ENCODE results near the gene CTRL.

The CTRL gene

GRCh38 chr16:67965668-67966548 is 34.2 kb upstream of the CTRL start:
- Histone ChIP-seq H3K9me3 (ENCODE audit: control insufficient read depth, insufficient read depth, low read depth, low read length) (no peaks in the 10 kb centered on the region), H3K4me1 (ENCODE audit: control insufficient read depth, insufficient read depth, low read length) (no peaks in the 10 kb centered on the region; the same call in none of the 2 replicates), H3K27ac (ENCODE audit: extremely low read depth, low read depth, low read length) (peak overlapping the region; percentile 62), H3K4me3 (ENCODE audit: low read depth, low read length) (peak overlapping the region; percentile 23), H3K36me3 (ENCODE audit: control insufficient read depth in 2 of 2, insufficient read depth in 1 of 2, low read length in 2 of 2) (peaks cover 0 to 52% of the 10 kb centered on the region in 2 experiments; a peak in 2 of 3 replicates)
- ChIA-PET POLR2A (interaction anchor here (0.5 to 2.3 kb wide), 12 partner anchors 17 to 261 kb away, joined by 3 to 13 read pairs (median 5); partner anchors contain the start of genes DDX28, DUS2, NUTF2 and PSMB10), CTCF (interaction anchor here (1.0 to 1.2 kb wide), 2 partner anchors 23 to 28 kb away, joined by 4 to 5 read pairs; no protein-coding TSS in a partner anchor)
- TF ChIP-seq ZNF335 (tag by site-specific recombination; conservative IDR thresholded peaks at IDR 0.05): 0 out of 2 replicates have a peak, but pooled peaks have one; percentile 10
- TF ChIP-seq ZBTB17 (tag by site-specific recombination; IDR thresholded peaks at IDR 0.05): 0 out of 2 replicates have a peak, but pooled peaks have one; percentile 13
- no peak for TF ChIP-seq ZNF76 (tag by site-specific recombination; IDR thresholded peaks at IDR 0.05; ENCODE audit: borderline replicate concordance, low read depth)
- TF ChIP-seq ZNF112 (tag by site-specific recombination; IDR thresholded peaks at IDR 0.05): no peak
- TF ChIP-seq ZNF544 (tag by site-specific recombination; IDR thresholded peaks at IDR 0.05): no peak
- peak; percentile 32; the same call in 1 of the 2 replicates for TF ChIP-seq PRDM10 (tag by site-specific recombination; IDR thresholded peaks at IDR 0.05)
- 0 out of 2 replicates have a peak, but pooled peaks have one; percentile 27 for TF ChIP-seq ZNF792 (tag by site-specific recombination; IDR thresholded peaks at IDR 0.05)
- TF ChIP-seq ZNF600 (tag by site-specific recombination; IDR thresholded peaks at IDR 0.05): peak; percentile 69

- ChIA-PET POLR2A (interaction anchor here (0.7 to 1.3 kb wide), 2 partner anchors 17 to 58 kb away, joined by 3 to 4 read pairs; partner anchors contain the start of genes DDX28 and DUS2), CTCF (interaction anchor here (0.6 kb wide), 2 partner anchors 29 to 176 kb away, joined by 3 read pairs; no protein-coding TSS in a partner anchor)
- Histone ChIP-seq H3K4me1 (ENCODE audit: control insufficient read depth, insufficient read depth, low read length) (no peaks in the 10 kb centered on the region; the same call in none of the 2 replicates), H3K27ac (ENCODE audit: extremely low read depth, low read depth, low read length) (no peak overlapping the region), H3K4me3 (ENCODE audit: low read depth, low read length) (no peak overlapping the region), H3K36me3 (ENCODE audit: control insufficient read depth in 2 of 2, insufficient read depth in 1 of 2, low read length in 2 of 2) (peaks cover 0 to 65% of the 10 kb centered on the region in 2 experiments; a peak in 2 of 3 replicates), H3K9me3 (ENCODE audit: control insufficient read depth, insufficient read depth, low read depth, low read length) (no peaks in the 10 kb centered on the region)
- TF ChIP-seq PRDM4 (tag by site-specific recombination; IDR thresholded peaks at IDR 0.05) (peak; percentile 77), ZNF10 (tag by site-specific recombination; IDR thresholded peaks at IDR 0.05) (0 out of 2 replicates have a peak, but pooled peaks have one; percentile 14), SP2 (tag by site-specific recombination; IDR thresholded peaks at IDR 0.05) (no peak), PRDM6 (tag by site-specific recombination; IDR thresholded peaks at IDR 0.05) (no peak), ZIC2 (tag by site-specific recombination; IDR thresholded peaks at IDR 0.05) (0 out of 2 replicates have a peak, but pooled peaks have one; percentile 33), ZNF792 (tag by site-specific recombination; IDR thresholded peaks at IDR 0.05) (no peak), ZNF670 (tag by site-specific recombination; IDR thresholded peaks at IDR 0.05; ENCODE audit: low read depth) (no peak), ZNF561 (tag by site-specific recombination; IDR thresholded peaks at IDR 0.05; ENCODE audit: borderline replicate concordance) (no peak), ZNF24 (tag by site-specific recombination; IDR thresholded peaks at IDR 0.05) (no peak), HOXC10 (CRISPR knock-in tag; IDR thresholded peaks at IDR 0.05) (no peak), INSM2 (tag by site-specific recombination; IDR thresholded peaks at IDR 0.05) (no peak), ZNF529 (tag by site-specific recombination; IDR thresholded peaks at IDR 0.05; ENCODE audit: insufficient replicate concordance) (no peak), ZNF221 (tag by site-specific recombination; IDR thresholded peaks at IDR 0.05; ENCODE audit: borderline replicate concordance) (no peak)
Observed at GRCh38 chr16:67964477-67965131, 32.9 kb upstream of the CTRL start.

Data from HEK293 (cell line).